IMR-90 (cell line): Measurements from ENCODE around the gene LDHAL6B. TPM values are rescaled to one million over a fixed set of nuclear protein-coding genes. Genes with fewer than 3 reads are reported as not detected.
A peak's percentile ranks its signal among the peaks of the same experiment; 100 is the strongest.

Experiments used
- ATAC-seq: fragments of 200-7000 bp; cut with Tn5 transposase; 2 replicates; pipeline ENCODE4 v1.9.1; 2020; ENCODE audit warnings: low read depth, mild to moderate bottlenecking, moderate library complexity
- Bru-seq: library from RNA; stranded (reverse); fragments of 400-500 nt; gene quantifications from one replicate; lab custom pipeline; 2021; lab: Mats Ljungman, UMichigan
- BruChase-seq, 2 experiments: library from RNA; stranded (reverse); fragments of 400-500 nt; gene quantifications; one replicate each; lab custom pipeline; 2021; lab: Mats Ljungman, UMichigan
- BruUV-seq: library from RNA; stranded (reverse); fragments of 400-500 nt; replicated peaks from 2 replicates; lab custom pipeline; 2021; lab: Mats Ljungman, UMichigan
- CTCF ChIA-PET: fragments of 300-600 bp; formaldehyde crosslinking; extraction: SDS; loops from one replicate; lab custom pipeline; 2021; ENCODE audit warnings: antibody characterized with exemption; lab: Yijun Ruan, JAX
- POLR2A ChIA-PET: fragments of 300-600 bp; sonication (Branson Sonifier 250); formaldehyde crosslinking; loops from one replicate; lab custom pipeline; 2022; ENCODE audit warnings: antibody characterized with exemption; ENCODE audit not compliant: unreplicated experiment; lab: Charles Lee
- DNase-seq: peaks from one replicate; pipeline ENCODE4 v3.0.0; 2013
- H2AFZ ChIP-seq: replicated peaks from 2 replicates; pipeline ENCODE3; 2013; ENCODE audit warnings: low read length, mild to moderate bottlenecking; ENCODE audit not compliant: poor library complexity
- H2AK5ac ChIP-seq: 2 replicates; pipeline ENCODE4 v1.6.1; 2013; ENCODE audit warnings: low read depth, low read length, inconsistent platforms
- H2AK9ac ChIP-seq: replicated peaks from 2 replicates; pipeline ENCODE3; 2013; ENCODE audit warnings: mild to moderate bottlenecking, low read depth, low read length, moderate library complexity; ENCODE audit not compliant: poor library complexity
- H2BK120ac ChIP-seq: 2 replicates; pipeline ENCODE4 v1.6.1; 2013; ENCODE audit warnings: low read depth, low read length, inconsistent platforms
- H2BK15ac ChIP-seq: 3 replicates; pipeline ENCODE4 v1.6.1; 2013; ENCODE audit warnings: low read depth, low read length, inconsistent platforms
- H2BK20ac ChIP-seq: 2 replicates; pipeline ENCODE4 v1.6.1; 2013; ENCODE audit warnings: low read depth, mild to moderate bottlenecking, inconsistent platforms, low read length, moderate library complexity
- H2BK5ac ChIP-seq: 2 replicates; pipeline ENCODE4 v1.6.1; 2013; ENCODE audit warnings: mild to moderate bottlenecking, low read depth, low read length, inconsistent platforms; ENCODE audit not compliant: poor library complexity, severe bottlenecking
- H3K14ac ChIP-seq: replicated peaks from 2 replicates; pipeline ENCODE4 v1.6.1; 2013; ENCODE audit warnings: low read depth, low read length, inconsistent platforms
- H3K18ac ChIP-seq: 2 replicates; pipeline ENCODE4 v1.6.1; 2013; ENCODE audit warnings: low read depth, low read length, control low read depth
- H3K23ac ChIP-seq: 2 replicates; pipeline ENCODE4 v1.6.1; 2013; ENCODE audit warnings: low read depth, low read length, inconsistent platforms
- H3K27ac ChIP-seq: 2 replicates; pipeline ENCODE4 v1.5.1; 2013; ENCODE audit warnings: mild to moderate bottlenecking, control low read depth, low read length; ENCODE audit not compliant: insufficient read depth
- H3K27me3 ChIP-seq: 2 replicates; pipeline ENCODE4 v1.6.1; 2013; ENCODE audit warnings: low read length; ENCODE audit not compliant: control insufficient read depth, insufficient read depth
- H3K36me3 ChIP-seq: 2 replicates; pipeline ENCODE4 v1.6.1; 2013; ENCODE audit warnings: low read length, mixed read lengths; ENCODE audit not compliant: control insufficient read depth, insufficient read depth
- H3K4ac ChIP-seq: 2 replicates; pipeline ENCODE4 v1.6.1; 2013; ENCODE audit warnings: low read depth, low read length, inconsistent platforms
- H3K4me1 ChIP-seq: 2 replicates; pipeline ENCODE4 v1.6.1; 2013; ENCODE audit warnings: low read length, mixed read lengths; ENCODE audit not compliant: control insufficient read depth, insufficient read depth
- H3K4me2 ChIP-seq: 2 replicates; pipeline ENCODE4 v1.6.1; 2013; ENCODE audit warnings: low read depth, mild to moderate bottlenecking, control low read depth, low read length, moderate library complexity
- H3K4me3 ChIP-seq: 2 replicates; pipeline ENCODE4 v1.5.1; 2013; ENCODE audit warnings: low read depth, mild to moderate bottlenecking, control low read depth, low read length, moderate library complexity; ENCODE audit not compliant: insufficient read depth
- H3K56ac ChIP-seq: 2 replicates; pipeline ENCODE4 v1.6.1; 2013; ENCODE audit warnings: low read length, inconsistent platforms; ENCODE audit not compliant: insufficient read depth; ENCODE audit errors: extremely low read depth
- H3K79me1 ChIP-seq, 2 experiments: 2 replicates each; pipeline ENCODE4 v1.6.1; 2013; ENCODE audit warnings: low read length in 2 of 2, inconsistent platforms in 1 of 2, low read depth in 1 of 2
- H3K9ac ChIP-seq: 2 replicates; pipeline ENCODE4 v1.6.1; 2013; ENCODE audit warnings: low read depth, low read length, control low read depth
- H3K9me1 ChIP-seq: 2 replicates; pipeline ENCODE4 v1.6.1; 2013; ENCODE audit warnings: low read length, inconsistent platforms; ENCODE audit not compliant: insufficient read depth
- H3K9me3 ChIP-seq: 2 replicates; pipeline ENCODE4 v1.6.1; 2013; ENCODE audit warnings: low read length; ENCODE audit not compliant: control insufficient read depth, insufficient read depth
- H4K20me1 ChIP-seq: 2 replicates; pipeline ENCODE4 v1.6.1; 2013; ENCODE audit warnings: low read length, inconsistent platforms; ENCODE audit not compliant: insufficient read depth
- H4K5ac ChIP-seq: 2 replicates; pipeline ENCODE4 v1.6.1; 2013; ENCODE audit warnings: mild to moderate bottlenecking, low read depth, low read length, control low read depth
- H4K8ac ChIP-seq, 2 experiments: 2 replicates each; pipeline ENCODE4 v1.6.1; 2013; ENCODE audit warnings: low read depth in 2 of 2, low read length in 2 of 2, control low read depth in 1 of 2, inconsistent platforms in 1 of 2
- H4K91ac ChIP-seq: 2 replicates; pipeline ENCODE4 v1.6.1; 2013; ENCODE audit warnings: low read depth, low read length, inconsistent platforms; ENCODE audit not compliant: insufficient read depth
- BHLHE40 ChIP-seq: fragments of 150-350 bp; IDR thresholded peaks from 2 replicates; pipeline ENCODE4 v1.6.1; 2016; ENCODE audit warnings: mild to moderate bottlenecking, low read depth, low read length
- CHD1 ChIP-seq: IDR thresholded peaks from 2 replicates; pipeline ENCODE4 v1.6.1; 2012; ENCODE audit warnings: low read depth, low read length, improper control_type of control experiment
- ELK1 ChIP-seq: fragments of 150-350 bp; IDR thresholded peaks from 2 replicates; pipeline ENCODE4 v1.6.1; 2016; ENCODE audit warnings: low read depth, mild to moderate bottlenecking, low read length, moderate library complexity, borderline replicate concordance
- FOS ChIP-seq: fragments of 150-350 bp; IDR thresholded peaks from 2 replicates; pipeline ENCODE4 v1.6.1; 2016; ENCODE audit warnings: low read depth, low read length
- MAFK ChIP-seq: IDR thresholded peaks from 2 replicates; pipeline ENCODE4 v1.6.1; 2012; ENCODE audit warnings: low read depth, low read length, improper control_type of control experiment
- MAZ ChIP-seq: IDR thresholded peaks from 2 replicates; pipeline ENCODE4 v1.6.1; 2012; ENCODE audit warnings: low read depth, mild to moderate bottlenecking, low read length, improper control_type of control experiment, moderate library complexity, borderline replicate concordance
- MXI1 ChIP-seq: IDR thresholded peaks from 2 replicates; pipeline ENCODE4 v1.6.1; 2012; ENCODE audit warnings: low read depth, mild to moderate bottlenecking, low read length, moderate library complexity, borderline replicate concordance
- NFE2L2 ChIP-seq: fragments of 150-350 bp; IDR thresholded peaks from 2 replicates; pipeline ENCODE4 v1.6.1; 2016; ENCODE audit warnings: low read depth, mild to moderate bottlenecking, low read length
- RAD21 ChIP-seq: IDR thresholded peaks from 2 replicates; pipeline ENCODE4 v1.6.1; 2012; ENCODE audit warnings: low read length, improper control_type of control experiment
- RCOR1 ChIP-seq: IDR thresholded peaks from 2 replicates; pipeline ENCODE4 v1.6.1; 2012; ENCODE audit warnings: mild to moderate bottlenecking, low read length, improper control_type of control experiment; ENCODE audit not compliant: insufficient replicate concordance
- RFX5 ChIP-seq: IDR thresholded peaks from 2 replicates; pipeline ENCODE4 v1.8.0; 2012; ENCODE audit warnings: low read depth, mild to moderate bottlenecking, low read length, moderate library complexity
- SMC3 ChIP-seq: fragments of 150-350 bp; IDR thresholded peaks from 2 replicates; pipeline ENCODE4 v1.6.1; 2016; ENCODE audit warnings: low read depth, mild to moderate bottlenecking, antibody characterized with exemption, low read length, moderate library complexity
- USF2 ChIP-seq: fragments of 150-350 bp; IDR thresholded peaks from 2 replicates; pipeline ENCODE4 v1.6.1; 2017; ENCODE audit warnings: mild to moderate bottlenecking, antibody characterized with exemption, low read length, low read depth
- WGBS, 2 experiments: methylation state at CpG; one replicate each; pipeline versions ENCODE4 v1.1.5 to v1.1.7; 2013; ENCODE audit warnings: missing lambda C conversion rate in 2 of 2; ENCODE audit not compliant: insufficient read length in 1 of 2; ENCODE audit errors: extremely low coverage in 2 of 2; 5-methylcytosine and 5-hydroxymethylcytosine counted together
- dilution Hi-C: fragments of 300-500 bp; cut with HindIII; formaldehyde crosslinking; loops from one replicate; pipeline ENCODE4 v1.14.3; 2018; ENCODE audit warnings: low sequenced_read_pairs; ENCODE audit not compliant: unreplicated experiment
- in situ Hi-C: fragments of 300-500 bp; cut with MboI; formaldehyde crosslinking; loops from 3 replicates; pipeline ENCODE4 v1.14.3; 2019; ENCODE audit warnings: low sequenced_read_pairs, inconsistent platforms, mixed read lengths
- intact Hi-C: fragments of 100-400 bp; cut with micrococcal nuclease; formaldehyde crosslinking; loops from 2 replicates; pipeline ENCODE4 v1.10.0; 2022
- long read RNA-seq: library from polyadenylated mRNA; unstranded; transcript quantifications from one replicate; pipeline ENCODE4 v2.0.0, GENCODE V29; 2021; ENCODE audit not compliant: unreplicated experiment
- polyA plus RNA-seq, 3 experiments: library from polyadenylated mRNA; depleted of rRNA; stranded (reverse); fragments of >200 nt; gene quantifications; 2 replicates each; pipeline ENCODE4 v1.2.3, GENCODE V29; 2012; ENCODE audit warnings: low replicate concordance in 1 of 3
- total RNA-seq: library from RNA; depleted of rRNA; stranded (reverse); fragments of >200 nt; gene quantifications from 2 replicates; pipeline ENCODE4 v1.2.3, GENCODE V29; 2012; rRNA removed
- TF ChIP-seq, protein P1 (sequence below): conservative IDR thresholded peaks from 2 replicates; pipeline ENCODE4 v1.5.1; 2012; ENCODE audit warnings: mild to moderate bottlenecking, low read depth, low read length, improper control_type of control experiment

Gene LDHAL6B
- total RNA-seq (not detected in 2 replicates), polyA plus RNA-seq (2012; rRNA removed) (not detected in 2 replicates), Bru-seq, nascent RNA (not detected), BruChase-seq, experiment 1, labeled RNA remaining after a 6-hour chase (percentile 18 among the genes with signal in this experiment), BruChase-seq, experiment 2, labeled RNA remaining after a 2-hour chase (not detected)
- not detected in 2 replicates for polyA plus RNA-seq (2012; cell fraction: cytosol; rRNA removed)
- polyA plus RNA-seq (2012; cell fraction: nucleus; rRNA removed; ENCODE audit: low replicate concordance), result not detected in 2 replicates
- long read RNA-seq, result 0 reads

GRCh38 chr15:59206623-59207183, at the start of gene LDHAL6B:
LDHAL6B (plus strand) TSS chr15:59206843; CDS start chr15:59206941, 98 bp downstream.
- H3K4ac ChIP-seq, result no peak within 1 kb of the TSS
- no peak within 1 kb of the TSS for H4K8ac ChIP-seq
- ATAC-seq, result no peak
- BruUV-seq, result no TSS peak
- H2BK5ac ChIP-seq, result no peak within 1 kb of the TSS
- H3K36me3 ChIP-seq, result peaks cover 33% of the 10 kb centered on the region
- H3K14ac ChIP-seq, result no peak within 1 kb of the TSS
- H3K4me3 ChIP-seq, result no peak within 1 kb of the TSS
- no peak within 1 kb of the TSS for H2BK20ac ChIP-seq
- dilution Hi-C loops, result no loop called here
- no peak within 1 kb of the TSS for H2BK120ac ChIP-seq
- no peak within 1 kb of the TSS for H2BK15ac ChIP-seq
- no peak within 1 kb of the TSS for H2AK5ac ChIP-seq
- no peak within 1 kb of the TSS for H3K4me2 ChIP-seq
- H3K79me1 ChIP-seq, result peaks cover 0 to 7% of the 10 kb centered on the region in 2 experiments; a peak in 1 of 4 replicates
- no peak within 1 kb of the TSS for H3K56ac ChIP-seq
- in situ Hi-C loops, result no loop called here
- H3K9me3 ChIP-seq, result no peaks in the 10 kb centered on the region
- no peak within 1 kb of the TSS for H3K23ac ChIP-seq
- no peak within 1 kb of the TSS for H4K5ac ChIP-seq
- no peak within 1 kb of the TSS for H4K91ac ChIP-seq
- H3K9me1 ChIP-seq, result peaks cover 6% of the 10 kb centered on the region; the same call in 1 of the 2 replicates
- H2AFZ ChIP-seq, result no peak within 1 kb of the TSS
- no peaks in the 10 kb centered on the region for H4K20me1 ChIP-seq
- H3K27ac ChIP-seq, result no peak within 1 kb of the TSS
- ChIA-PET CTCF (no interaction called here), POLR2A (no interaction called here)
- WGBS, 2 experiments, result 98% methylated on average over 7 of the region's 30 CpGs; no CpG with 5 or more reads in 1 of the 2 experiments
- no peak for DNase-seq
- intact Hi-C loops, result no loop called here
- peak within 1 kb of the TSS; percentile 29 for H2AK9ac ChIP-seq
- no peak within 1 kb of the TSS for H3K18ac ChIP-seq
- H3K4me1 ChIP-seq, result no peaks in the 10 kb centered on the region
- H3K9ac ChIP-seq, result no peak within 1 kb of the TSS
- H3K27me3 ChIP-seq, result no peaks in the 10 kb centered on the region
- TF ChIP-seq USF2 (no peak), NFE2L2 (no peak), CHD1 (no peak), FOS (no peak), SMC3 (no peak), BHLHE40 (no peak), RFX5 (no peak), MAFK (no peak), RAD21 (no peak), MAZ (no peak), RCOR1 (no peak), ELK1 (no peak), MXI1 (no peak)
- TF ChIP-seq, protein P1, sequence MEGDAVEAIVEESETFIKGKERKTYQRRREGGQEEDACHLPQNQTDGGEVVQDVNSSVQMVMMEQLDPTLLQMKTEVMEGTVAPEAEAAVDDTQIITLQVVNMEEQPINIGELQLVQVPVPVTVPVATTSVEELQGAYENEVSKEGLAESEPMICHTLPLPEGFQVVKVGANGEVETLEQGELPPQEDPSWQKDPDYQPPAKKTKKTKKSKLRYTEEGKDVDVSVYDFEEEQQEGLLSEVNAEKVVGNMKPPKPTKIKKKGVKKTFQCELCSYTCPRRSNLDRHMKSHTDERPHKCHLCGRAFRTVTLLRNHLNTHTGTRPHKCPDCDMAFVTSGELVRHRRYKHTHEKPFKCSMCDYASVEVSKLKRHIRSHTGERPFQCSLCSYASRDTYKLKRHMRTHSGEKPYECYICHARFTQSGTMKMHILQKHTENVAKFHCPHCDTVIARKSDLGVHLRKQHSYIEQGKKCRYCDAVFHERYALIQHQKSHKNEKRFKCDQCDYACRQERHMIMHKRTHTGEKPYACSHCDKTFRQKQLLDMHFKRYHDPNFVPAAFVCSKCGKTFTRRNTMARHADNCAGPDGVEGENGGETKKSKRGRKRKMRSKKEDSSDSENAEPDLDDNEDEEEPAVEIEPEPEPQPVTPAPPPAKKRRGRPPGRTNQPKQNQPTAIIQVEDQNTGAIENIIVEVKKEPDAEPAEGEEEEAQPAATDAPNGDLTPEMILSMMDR, result no peak
